NCI-H187 treated with DMSO at 0.1 percent for 48 hours (cell line): Measurements from ENCODE around the gene COMMD1.
"Not testable (repeated sequence)": the region's sequence is repeated elsewhere in the genome, so short reads cannot be mapped to it uniquely, and the experiment has no call there.

ENCODE experiments used
- DNase-seq: peaks from one replicate; lab custom pipeline; 2025; lab: John Stamatoyannopoulos, UW

Gene COMMD1

DNA sequence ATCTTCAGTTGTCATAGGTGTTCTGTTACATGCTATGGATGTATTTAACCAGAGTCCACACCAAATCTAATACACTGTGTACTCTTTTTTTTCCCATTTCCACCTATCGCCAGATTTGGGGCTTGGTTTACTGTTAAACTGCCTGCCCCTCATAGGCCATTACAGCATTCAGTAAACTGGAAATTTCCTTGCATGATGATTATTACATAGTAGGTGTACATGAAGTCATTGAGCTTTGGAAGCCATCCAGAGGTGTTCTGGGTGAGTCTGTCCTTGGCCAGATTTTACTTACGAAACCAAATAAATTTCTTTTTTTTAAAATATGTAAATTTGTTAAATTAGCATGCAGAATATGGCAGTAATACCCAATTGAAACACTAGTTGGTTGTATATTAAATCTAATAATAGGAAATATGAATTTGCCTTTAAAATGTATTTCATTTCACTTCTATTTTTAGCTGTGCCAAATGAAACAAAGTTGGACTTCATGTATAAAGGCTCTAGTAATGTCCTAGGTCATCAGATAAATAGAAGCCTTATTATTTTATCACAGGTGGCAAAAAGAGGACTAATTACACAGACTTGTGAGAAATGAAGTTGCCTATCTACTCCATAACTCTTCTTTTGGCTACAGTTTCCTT lies 60.7 kb downstream of the COMMD1 start:
- DNase-seq, result no peak

DNA sequence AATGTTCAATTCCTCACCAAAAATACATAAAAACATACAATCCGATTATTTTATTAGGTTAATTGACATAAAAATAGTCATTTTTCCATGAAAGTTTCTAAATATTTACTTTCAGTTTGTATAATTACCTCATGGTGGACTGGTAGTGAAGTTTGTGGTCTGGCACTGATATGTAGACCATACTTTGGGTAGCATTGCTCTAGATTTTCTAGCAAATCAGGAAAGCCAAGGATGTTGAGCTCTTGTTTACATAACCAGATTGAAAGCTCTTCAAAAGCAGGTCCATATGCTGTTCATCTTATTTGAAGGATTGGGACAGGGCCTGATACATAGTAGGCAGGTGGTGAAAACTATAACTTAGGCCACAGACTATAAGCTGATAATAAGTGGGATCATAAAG lies 61.8 kb downstream of the COMMD1 start:
- DNase-seq, result no peak

- no peak for DNase-seq
Measured at GRCh38 chr2:61969376-61969775, 63.9 kb downstream of the COMMD1 start.

GRCh38 chr2:61970807-61971556 lies 65.5 kb downstream of the COMMD1 start:
- DNase-seq, result no peak

DNA sequence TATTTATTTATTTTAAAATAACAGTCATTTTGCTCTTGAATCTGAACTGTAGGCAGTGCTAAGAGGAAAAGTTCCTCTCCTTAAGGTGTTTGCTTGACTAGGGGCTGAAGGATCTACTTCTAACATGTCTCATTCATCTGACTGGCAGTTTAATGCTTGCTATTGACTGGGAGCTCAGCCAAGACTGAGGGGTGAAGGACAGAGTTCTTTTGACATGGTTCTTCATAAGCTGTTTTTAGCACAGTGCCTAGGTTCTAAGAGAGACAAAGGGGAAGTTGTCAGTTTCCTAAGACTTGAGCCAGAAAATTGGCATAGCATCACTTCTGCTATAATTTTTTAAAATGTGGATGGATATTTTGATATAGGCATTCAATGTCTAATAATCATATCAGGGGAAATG lies 73.0 kb downstream of the COMMD1 start:
- DNase-seq, result no peak

- DNase-seq, result no peak
Measured at GRCh38 chr2:61980758-61981157, 75.3 kb downstream of the COMMD1 start.

- DNase-seq, result no peak
Measured at GRCh38 chr2:61984682-61985081, 79.2 kb downstream of the COMMD1 start.

DNA sequence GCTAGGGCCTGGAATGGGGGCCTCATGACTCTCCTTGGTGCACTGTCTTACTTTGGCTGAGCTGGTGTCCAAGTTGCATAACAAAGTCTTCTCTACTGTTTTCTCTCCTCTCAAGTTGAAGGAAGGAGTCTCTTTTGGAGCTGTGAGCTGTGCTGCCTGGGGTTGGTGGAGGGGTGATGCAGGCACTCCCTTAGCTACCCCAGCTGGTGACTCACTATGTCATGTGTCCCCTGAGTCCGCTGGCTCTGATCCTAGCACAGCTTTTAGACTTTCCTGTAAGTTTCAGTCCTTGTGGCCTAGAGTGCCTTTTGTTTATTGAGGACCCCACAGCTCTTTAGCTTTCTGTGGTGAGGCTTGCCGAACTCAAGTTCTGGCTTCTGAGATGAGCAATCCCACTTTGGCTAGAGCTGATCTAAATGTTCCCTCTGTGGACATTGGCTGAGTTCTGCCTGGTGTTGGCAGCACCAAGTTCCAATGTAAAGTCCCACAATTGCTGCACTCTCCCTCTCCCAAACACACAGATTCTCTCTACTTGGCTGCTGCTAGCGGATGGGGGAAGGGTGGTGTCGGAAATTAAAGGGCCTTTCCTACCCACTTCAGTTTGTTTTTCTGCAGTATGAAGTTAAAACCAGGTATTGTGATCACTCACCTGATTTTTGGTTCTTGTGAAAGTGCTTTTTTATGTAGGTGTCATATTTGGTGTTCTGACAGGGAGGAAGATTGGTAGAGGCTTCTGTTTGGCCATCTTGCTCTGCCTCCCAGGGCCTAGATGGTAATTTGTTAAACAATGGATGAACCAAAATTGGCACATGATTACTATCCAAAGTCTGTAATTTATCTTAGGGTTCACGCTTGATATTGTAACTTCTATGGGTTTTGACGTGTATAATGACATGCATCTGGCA lies 83.2 kb downstream of the COMMD1 start:
- DNase-seq, result no peak

GRCh38 chr2:61993422-61994024 lies 88.0 kb downstream of the COMMD1 start:
- no peak for DNase-seq

- no peak for DNase-seq
Measured at GRCh38 chr2:61994531-61994930, 89.1 kb downstream of the COMMD1 start.

DNA sequence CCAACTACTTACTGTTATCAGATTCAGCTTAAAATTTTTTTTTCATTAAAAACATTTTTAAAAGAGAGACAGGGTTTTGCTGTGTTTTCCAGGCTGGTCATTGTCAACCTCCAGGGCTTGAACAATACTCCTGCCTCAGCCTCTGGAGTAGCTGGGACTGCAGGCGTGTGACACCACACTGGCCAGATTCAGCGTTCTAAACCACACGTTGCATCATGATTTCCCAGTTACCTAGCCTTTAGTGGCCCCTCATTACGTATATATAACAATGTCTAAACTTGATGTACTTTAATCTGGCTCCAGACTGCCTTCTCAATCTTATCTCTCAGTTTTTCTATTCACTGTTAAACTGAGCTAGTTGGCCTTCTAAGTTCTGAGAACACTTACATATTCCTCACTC lies 89.6 kb downstream of the COMMD1 start:
- DNase-seq, result no peak

DNA sequence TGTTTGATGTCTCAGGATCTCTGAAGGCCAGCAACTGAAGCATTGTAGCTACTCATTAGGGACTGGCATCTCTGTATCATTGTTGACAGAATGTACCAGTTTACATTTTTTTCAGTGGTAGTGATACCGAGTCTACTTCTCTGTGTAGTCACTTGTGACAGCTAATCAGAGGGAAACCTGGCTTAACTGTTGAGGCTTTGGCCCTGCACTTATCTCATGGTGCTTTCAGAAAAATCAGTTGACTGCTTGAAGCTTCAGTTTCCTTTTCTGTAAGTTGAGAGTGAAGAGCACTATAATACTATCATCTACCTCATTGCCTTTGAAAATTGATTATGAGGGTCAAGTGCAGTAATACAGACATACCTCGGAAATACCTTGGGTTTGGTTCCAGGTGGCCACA lies 90.0 kb downstream of the COMMD1 start:
- no peak for DNase-seq

- no peak for DNase-seq
Measured at GRCh38 chr2:61998426-61998825, 93.0 kb downstream of the COMMD1 start.

DNA sequence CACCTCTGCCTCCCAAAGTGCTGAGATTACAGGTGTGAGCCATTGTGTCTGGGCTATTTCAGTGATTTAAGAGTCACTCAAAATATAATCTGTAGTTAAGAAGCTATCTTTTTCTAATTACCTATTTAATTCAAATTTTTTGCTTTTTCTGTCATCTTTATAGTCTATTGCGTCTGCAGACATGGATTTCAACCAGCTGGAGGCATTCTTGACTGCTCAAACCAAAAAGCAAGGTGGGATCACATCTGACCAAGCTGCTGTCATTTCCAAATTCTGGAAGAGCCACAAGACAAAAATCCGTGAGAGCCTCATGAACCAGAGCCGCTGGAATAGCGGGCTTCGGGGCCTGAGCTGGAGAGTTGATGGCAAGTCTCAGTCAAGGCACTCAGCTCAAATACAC lies 95.1 kb downstream of the COMMD1 start:
- no peak for DNase-seq

- DNase-seq, result no peak
Measured at GRCh38 chr2:62001431-62001830, 96.0 kb downstream of the COMMD1 start.

DNA sequence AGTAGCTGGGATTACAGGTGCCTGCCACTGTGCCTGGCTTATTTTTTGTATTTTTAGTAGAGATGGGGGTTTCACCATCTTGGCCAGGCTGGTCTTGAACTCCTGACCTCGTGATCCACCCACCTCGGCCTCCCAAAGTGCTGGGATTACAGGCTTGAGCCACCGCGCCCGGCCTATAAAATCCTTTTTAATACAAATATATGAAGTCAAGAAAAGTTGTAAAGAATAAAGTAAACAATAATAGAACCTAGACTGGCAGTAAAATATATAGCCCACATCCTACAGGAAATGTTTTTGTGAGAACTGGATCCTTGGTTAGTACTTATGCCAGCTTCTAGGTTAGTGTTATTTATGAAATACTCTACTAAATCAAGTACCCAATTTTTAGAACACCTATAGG lies 99.0 kb downstream of the COMMD1 start:
- not testable (repeated sequence) for DNase-seq

DNA sequence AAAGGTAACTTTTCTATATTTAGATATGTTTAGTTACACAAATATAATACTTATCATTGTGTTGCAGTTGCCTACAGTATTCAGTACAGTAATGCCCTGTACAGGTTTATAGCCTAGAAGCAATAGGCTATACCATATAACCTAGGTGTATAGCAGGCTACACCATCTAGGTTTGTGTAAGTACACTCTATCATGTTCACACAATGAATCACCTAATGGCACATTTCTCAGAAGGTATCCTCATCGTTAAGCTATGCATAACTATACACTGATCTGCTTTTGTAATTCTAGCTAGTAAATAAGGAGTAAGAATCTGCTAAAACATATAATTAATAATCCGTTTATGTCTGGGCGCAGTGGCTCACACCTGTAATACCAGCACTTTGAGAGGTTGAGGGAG lies 102.1 kb downstream of the COMMD1 start:
- DNase-seq, result no peak

- no peak for DNase-seq
Measured at GRCh38 chr2:62010632-62011256, 105.3 kb downstream of the COMMD1 start.

DNA sequence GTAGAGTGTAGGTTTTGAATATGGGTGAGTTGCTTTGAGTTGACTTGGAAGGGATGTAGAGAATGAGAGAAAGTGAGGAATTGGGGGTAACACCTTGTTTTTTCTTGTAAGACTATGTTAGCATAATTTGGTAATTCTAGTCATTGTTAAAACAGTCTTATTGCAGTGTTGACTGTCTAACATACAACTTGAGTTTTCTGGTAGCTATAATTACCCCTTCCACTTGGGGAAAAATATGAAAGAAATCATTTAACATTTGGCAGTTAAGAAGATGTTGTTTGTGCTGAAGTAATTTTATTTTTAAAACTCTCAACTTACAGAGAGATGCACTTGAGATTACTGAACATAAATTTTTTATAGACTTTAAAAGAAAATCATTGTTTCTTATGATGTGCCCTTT lies 108.2 kb downstream of the COMMD1 start:
- DNase-seq, result no peak

DNA sequence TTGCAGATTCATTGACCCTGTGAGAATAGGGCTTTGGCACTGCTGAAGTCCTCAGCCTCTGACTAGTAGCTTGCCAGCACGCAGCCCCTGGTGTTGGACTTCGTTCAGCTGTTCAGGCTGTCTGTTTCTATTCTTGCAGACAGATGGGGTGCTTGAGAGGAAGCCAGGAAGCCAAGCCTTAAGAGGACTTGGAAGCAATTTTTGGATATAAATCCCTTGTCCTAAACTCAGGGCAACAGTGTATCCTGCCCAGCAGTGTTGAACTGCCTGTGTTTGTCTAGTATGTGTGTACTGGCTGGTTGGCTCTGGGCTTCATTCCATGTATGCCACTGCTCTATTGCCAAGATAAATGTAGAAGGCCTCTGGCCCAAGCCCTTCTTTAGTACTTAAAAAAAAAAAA lies 108.6 kb downstream of the COMMD1 start:
- DNase-seq, result no peak

DNA sequence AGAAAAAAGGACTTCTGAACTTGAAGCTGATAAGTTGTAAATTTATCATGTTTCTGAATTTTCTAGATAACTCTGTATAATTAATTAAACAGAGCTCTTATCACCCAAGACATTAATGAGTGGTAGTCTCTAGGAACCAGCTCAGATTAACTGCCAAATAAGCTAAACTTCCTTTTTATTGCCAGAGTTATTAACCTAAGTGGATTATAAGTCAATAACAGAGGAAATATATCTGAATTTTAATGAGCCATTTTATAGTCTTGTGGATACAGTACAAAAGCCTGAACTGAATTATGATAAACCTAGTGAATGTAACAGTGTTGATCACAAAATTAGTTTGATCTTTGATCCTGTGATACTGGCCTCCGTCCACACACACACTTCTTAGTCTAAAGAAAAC lies 111.5 kb downstream of the COMMD1 start:
- DNase-seq, result no peak

DNA sequence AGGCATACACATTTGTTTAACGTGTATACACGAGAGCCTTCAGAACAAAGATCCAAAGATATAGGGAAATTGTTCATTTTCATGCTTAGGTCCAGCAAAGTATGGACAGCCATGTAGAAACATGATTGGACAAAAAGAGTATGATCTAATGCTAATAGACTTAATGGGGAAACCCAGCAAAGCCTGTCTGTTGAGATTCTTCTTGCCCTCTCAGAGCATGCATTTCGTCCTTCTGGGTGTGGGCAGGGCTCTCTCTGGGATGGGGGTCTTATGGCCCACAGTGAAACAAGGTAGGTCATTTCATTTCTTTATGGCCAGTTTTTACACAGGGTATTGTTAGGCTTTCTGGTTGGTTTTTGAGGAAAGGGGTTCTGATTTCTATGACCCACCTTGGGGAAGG lies 124.4 kb downstream of the COMMD1 start:
- DNase-seq, result no peak
